Stimulated activated CD4-positive, alpha-beta T cell treated with anti-CD3 and anti-CD28 coated beads, TNF-alpha, amount 100 ng/mL, for 1 hour (primary cell): ENCODE data around the gene SELPLG.
"Not testable (repeated sequence)": the region's sequence is repeated elsewhere in the genome, so short reads cannot be mapped to it uniquely, and the experiment has no call there.

Experiments
- DNase-seq, 3 donors: peaks; one replicate each; pipeline ENCODE4 v3.0.0-alpha.2; 2020; ENCODE audit warnings: low read depth in 3 of 3, low spot score in 1 of 3

SELPLG gene

DNA sequence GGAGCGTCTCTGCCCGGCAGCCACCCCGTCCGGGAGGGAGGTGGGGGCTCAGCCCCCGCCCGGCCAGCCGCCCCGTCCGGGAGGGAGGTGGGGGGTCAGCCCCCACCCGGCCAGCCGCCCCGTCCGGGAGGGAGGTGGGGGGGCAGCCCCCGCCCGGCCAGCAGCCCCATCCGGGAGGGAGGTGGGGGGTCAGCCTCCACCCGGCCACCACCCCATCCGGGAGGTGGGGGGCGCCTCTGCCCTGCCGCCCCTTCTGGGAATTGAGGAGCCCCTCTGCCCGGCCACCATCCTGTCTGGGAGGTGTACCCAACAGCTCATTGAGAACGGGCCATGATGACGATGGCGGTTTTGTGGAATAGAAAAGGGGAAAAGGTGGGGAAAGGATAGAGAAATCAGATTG, 22.6 kb upstream of the SELPLG start:
- not testable (repeated sequence) for DNase-seq

DNA sequence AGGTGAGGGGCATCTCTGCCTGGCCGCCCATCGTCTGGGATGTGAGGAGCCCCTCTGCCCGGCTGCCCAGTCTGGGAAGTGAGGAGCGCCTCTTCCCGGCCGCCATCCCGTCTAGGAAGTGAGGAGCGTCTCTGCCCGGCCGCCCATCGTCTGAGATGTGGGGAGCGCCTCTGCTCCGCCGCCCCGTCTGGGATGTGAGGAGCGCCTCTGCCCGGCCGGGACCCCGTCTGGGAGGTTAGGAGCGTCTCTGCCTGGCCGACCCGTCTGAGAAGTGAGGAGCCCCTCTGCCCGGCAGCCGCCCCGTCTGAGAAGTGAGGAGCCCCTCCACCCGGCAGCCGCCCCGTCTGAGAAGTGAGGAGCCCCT, 22.1 kb upstream of the SELPLG start:
- DNase-seq: not testable (repeated sequence)

DNA sequence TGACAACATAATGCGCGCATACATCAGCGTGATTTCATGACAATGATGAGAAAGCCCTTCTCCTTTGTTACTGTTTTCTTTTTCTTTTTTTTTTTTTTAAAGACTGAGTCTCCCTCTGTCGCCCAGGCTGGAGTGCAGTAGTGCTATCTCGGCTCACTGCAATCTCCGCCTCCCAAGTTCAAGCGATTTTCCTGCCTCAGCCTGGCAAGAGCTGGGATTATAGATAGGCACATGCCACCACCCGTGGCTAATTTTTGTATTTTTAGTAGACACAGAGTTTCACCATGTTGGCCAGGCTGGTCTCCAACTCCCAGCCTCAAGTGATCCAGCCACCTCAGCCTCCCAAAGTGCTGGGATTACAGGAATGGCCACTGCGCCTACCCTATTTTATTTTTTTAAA, 20.9 kb upstream of the SELPLG start:
- DNase-seq: not testable (repeated sequence)

DNA sequence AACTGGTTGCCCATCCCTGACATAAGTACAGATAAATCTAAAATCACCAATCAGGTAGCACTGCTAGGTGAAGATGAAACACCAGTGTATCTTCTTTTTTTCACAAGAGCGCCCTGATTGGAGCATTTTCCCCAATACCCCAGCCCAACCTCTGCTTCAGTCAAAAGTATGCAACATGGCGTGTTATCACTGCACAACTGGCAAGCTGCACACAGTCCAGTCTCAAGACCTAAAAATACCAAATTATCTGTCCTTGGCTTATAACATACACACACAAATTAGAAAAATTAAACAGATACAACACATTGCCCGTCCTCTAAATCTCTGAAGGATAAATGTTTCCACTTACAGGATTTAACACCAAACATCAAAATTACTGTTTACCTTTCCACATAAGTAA, 20.2 kb upstream of the SELPLG start:
- DNase-seq: no peak

DNA sequence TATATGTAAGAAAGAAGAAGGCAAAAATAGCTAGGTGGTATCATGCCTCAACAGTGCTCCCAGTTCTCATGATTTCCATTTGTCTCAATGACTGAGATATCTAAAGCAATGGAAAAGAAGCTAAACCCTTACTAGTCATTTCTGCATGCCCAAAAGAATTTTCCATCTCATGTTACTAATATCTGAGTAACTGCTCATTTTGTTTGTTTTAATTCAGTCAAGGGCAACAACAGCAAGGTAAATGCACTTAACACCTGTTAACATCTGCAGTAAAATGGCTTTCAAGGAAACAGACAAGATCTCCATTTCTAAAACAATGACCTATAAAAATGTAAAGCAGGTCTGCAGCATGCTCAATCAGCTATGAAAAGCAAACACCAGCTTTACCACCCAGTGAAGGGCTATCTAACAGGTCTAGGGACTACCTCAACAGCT, 19.4 kb upstream of the SELPLG start:
- no peak for DNase-seq

DNA sequence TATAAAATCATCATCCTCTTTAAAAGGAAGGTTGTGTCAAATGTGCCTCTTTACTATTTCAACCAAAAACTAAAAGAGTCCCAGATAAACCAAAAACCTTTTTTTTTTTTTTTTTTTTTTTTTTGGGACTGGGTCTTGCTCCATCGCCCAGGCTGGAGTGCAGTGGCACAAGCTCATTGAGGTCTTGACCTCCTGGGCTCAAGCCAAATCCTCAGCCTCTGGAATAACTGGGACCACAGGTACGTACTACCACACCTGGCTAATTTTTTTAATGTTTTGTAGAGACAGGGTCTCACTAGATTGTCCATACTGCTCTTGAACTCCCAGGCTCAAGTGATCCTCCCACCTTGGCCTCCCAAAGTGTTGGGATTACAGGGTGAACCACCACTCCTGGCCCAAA, 16.4 kb upstream of the SELPLG start:
- no peak for DNase-seq

DNA sequence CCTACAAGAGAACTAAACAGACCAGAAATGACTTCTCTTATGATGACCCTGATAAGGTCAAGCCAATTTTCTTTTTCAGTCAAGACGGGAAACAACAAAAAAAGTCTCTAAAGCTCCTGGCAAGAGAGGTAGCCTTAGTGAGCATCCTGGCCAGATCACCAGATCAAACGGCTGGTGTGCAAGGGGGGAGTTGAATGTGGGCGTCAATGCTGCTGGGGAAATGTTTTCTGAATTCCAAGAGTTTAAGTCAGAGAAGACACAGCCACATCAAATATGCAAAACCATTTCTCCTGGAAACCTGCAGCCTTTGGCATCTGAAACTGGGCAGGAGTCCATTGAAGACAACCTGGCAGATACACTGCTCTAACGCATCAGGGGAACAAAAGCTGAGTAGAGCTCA, 16.0 kb upstream of the SELPLG start:
- DNase-seq: no peak

DNA sequence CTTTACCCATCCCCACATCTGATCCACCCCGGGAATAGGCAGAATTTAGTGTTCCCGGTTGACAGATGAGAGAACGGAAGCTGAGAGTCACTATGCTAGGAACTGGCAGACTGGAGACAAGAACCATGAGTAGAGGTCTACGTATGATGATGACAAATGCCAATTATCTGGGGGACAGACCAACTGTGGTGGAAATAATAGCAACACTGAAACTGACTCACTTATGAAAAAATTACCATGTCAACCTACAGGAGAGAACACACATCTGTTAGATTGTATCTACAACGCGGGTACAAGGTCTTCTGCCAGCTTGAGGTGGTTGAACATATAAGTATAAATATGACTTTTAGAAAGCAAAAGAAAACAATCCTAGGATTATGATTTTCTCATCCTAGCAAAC, 15.4 kb upstream of the SELPLG start:
- DNase-seq: no peak

DNA sequence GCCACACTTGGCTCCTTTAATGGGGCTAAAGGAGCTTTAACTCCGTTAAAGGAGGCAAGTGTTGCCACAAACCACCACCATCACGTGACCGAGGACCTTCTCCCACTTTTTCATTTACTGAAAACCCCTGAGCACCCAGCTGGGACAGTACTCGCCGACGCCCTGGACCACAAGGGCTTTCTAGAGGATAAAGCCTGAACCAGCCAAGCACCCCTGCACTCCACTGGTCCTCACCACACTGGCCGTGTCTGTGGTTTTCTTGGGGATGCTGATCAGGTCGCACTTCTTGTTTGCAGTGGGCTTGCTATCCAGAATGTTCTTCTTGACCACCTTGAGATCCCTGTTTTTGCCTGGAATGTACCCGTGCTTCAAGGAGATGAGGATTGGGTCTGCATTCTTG, 14.7 kb upstream of the SELPLG start:
- DNase-seq: no peak

DNA sequence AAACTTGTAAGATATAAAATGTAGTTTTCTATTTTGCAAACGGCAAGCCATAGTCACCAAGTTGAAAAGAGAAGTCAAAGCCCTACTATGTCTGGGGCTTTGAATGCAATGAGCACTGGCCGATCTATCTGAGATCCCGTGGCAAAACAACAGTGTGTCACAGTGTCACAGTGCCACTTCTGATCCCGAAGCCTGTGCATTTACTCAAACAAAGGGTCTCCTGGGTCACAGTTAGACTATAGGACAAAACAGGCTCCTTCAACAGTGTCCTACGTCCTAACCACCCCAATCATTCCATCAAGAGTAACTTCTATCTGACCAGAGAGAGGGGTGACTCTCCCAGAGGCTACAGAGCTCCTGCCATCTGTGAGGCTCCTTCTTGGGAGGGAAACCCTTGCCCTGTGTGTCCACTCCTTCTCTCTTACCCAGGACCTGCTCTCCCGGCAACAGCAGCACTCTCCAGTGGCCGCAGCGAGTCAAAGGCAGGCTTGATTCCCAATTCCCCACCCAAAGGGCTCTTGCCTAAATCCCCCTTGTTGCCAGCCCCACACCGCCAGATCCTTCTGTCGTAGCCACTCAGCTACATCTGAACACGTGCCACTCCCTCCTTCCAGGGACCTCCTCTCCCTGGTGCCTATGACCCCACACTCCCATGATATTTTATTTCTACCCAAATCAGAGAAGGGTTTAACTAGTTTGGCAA, 14.0 kb upstream of the SELPLG start:
- no peak for DNase-seq

DNA sequence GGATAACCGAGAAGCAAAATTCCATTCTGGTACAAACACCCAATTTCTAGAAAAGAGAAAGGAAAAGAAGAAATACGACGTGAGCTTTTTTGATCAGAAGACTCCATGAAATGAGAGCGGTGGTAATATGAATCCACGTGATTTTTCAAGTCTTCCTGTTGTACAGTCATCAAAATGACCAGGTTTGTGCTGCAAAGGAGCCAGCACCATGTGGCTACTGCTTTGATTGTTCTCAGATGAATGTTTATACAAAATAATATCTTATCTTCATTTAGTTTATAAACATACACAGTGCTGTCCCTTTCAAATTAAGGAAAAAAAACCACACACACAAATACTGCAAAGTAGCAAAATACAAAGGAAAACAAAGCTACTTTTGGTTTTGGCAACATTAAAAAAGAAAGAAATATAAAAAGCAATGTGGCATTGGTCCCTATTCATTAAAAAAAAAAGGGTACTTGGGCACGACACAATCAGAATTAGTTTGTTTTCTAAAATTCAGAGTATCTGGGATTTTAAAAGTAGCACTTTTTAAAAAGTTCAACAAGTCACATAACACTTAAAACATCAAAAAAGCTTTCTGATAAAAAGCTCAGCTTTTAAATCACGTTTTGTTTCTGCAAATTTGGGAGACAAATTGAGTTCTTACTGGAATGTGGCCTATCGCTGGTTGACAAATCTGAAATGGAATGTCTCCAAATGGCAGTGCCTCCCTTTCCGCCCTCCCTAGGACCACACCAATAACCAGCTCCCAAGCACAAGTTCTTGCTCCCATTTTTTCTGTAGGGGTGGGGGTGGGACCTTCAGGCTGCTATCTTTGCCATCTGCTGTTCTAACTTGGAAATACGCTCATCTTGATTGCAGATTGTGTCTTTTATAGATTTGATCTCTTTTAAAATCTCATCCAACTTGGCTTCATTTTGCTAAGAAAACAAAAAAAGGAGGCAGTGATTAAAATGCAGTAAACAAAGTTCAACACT, 13.2 kb upstream of the SELPLG start:
- no peak for DNase-seq

DNA sequence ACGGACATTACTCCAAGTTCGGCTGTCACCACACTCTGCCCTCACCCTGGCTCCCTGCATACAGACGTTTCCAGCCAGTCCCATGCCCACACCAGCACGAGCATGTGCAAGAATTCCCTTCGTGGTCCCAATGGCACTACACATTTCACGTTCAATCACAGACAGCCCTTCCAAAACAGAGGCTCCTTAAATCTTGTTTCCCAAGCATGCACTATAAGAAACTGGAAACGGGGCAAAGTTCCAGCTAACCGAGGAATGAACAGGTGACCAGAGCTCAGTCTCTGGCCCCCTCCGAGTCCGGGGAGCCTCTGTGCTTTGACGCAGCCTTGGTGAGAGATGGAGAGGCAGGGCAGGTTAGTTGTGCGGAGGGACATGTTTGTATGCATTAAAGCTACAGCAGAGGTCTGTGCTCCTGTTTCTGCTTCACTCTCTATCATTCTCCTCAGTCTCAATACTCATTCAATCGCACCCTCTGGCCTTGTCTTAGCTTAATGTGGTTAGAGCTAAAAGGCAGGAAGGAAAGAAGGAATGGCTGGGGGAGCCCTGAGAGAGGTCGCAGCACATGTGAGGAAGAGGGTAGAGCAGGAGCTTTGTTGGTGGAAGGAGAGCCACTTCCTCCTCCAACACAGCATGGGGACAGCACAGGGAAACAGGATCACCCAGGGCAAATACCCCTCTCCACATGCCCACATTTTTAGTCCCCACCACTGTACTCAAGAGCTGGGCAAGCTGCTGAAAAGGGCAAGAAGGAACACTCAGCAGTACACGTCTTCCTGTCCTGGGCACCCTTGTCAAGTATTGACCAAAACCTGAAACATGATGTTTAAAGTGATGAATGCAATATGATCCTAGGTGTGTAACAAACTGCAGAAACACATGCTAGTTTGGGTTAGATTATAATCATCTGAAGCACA, 12.2 kb upstream of the SELPLG start:
- no peak for DNase-seq

DNA sequence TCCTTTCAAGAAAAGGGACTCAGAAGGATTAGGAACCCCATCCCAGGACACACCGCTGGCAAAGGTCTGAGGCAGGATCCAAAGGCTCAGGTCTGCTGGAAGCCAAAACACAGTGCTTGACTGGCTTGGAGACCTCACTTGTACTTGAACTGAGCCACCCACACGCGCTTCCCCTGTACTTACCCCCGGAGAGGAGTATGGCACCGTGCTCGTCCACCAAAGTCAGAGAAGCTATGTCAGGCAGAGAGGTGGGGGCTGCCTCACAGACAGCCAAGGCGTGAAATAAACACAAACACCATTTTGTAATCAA, 11.1 kb upstream of the SELPLG start:
- no peak for DNase-seq

DNA sequence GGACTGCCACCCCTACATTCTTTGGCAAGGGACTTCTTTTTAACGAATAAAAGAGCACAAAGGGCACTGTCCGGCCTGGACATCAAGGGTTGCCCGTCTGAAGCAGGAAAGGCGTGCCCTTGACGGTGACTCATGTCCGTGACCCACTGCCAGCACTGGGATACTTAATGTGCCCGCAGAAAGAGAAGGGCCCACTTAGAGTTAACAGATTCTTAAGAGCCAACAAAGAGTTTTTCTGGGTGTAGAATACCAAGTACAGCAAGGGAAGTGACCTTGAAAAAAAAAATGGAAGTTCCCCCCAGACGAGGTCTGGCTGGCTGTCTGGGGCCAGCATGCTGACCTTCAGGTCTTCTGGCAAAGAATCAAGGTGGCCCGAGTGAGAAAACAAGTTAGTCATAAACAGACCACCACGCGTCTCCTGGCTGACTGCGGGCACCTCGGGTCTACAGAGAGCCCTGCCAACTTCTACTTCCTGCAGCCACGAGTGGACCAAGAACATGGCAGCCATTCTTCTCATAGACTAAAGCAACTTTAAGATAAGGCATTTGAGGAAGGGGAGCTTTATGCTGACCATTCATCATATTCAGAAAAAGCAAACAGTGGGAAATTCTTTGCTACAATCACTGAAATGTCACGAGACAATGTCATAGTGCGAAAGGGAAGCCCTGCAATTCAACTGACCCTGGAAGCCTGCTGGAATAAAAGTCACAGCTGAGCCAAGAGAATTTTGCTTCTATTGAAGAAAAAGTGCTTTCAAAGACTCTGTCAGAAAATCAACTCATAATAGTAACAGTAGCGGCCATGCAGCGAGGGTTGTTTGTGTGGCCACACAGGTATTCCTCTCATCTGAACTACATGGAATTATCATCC, 10.5 kb upstream of the SELPLG start:
- no peak for DNase-seq

DNA sequence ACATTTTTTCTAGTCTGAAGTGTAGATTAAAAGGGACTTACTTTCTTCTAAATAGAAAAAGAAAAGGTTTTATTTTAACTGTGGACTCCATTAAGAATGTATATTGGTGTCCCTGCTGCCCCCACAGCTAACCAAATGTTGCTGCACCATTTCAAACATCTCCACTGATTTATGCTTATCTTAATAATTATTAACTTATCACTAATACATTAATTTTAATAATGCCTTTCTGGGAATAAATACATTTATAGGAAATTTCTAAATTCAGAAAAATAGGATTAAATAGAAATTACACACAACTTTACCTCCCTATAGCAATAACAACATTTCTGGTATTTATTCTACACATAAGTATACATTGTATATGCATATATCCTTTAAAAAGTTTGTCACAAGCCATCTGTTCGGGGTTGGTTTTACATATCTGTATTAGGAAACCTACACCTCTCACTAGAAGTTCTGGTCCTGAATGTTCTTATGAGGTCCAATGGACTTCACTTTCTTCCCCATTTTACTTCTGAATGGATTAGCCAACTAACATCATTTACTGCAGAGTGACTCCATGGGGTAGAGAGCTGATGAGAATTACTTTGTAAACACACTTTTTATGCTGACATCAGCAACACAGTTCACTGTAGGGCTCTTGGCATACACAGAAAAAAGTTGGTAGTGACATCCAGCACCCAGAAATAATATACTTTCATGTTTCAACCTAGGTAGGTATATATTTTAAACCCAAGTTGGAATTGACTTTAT, 9.4 kb upstream of the SELPLG start:
- no peak for DNase-seq

DNA sequence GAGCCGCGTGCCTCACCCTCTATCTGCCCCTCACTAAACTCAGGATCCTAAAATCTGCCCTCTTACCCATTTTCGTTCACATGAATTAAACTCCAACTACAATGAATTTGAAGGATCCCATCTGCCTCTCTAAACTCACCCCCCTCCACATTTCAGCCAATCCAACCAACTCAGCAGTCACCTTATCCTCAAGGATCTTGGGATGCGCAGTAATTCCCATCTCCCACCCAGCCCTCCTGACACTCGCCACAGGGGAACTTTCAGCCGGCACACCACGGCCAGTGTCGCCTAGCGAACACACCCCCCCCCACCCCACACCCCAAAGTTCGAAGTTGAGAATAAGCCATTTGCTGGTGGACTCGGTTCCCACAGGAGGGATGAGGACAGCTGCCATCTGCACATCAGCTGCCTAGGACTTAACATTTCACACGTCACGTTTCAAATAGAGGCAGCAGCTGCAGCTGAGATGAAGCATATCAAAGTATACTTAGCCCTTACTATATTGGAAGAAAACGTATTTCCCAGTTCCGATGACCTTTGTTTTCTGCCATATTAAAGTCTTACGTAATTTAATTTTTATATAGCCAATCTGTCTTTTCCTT, 8.7 kb upstream of the SELPLG start:
- no peak for DNase-seq

DNA sequence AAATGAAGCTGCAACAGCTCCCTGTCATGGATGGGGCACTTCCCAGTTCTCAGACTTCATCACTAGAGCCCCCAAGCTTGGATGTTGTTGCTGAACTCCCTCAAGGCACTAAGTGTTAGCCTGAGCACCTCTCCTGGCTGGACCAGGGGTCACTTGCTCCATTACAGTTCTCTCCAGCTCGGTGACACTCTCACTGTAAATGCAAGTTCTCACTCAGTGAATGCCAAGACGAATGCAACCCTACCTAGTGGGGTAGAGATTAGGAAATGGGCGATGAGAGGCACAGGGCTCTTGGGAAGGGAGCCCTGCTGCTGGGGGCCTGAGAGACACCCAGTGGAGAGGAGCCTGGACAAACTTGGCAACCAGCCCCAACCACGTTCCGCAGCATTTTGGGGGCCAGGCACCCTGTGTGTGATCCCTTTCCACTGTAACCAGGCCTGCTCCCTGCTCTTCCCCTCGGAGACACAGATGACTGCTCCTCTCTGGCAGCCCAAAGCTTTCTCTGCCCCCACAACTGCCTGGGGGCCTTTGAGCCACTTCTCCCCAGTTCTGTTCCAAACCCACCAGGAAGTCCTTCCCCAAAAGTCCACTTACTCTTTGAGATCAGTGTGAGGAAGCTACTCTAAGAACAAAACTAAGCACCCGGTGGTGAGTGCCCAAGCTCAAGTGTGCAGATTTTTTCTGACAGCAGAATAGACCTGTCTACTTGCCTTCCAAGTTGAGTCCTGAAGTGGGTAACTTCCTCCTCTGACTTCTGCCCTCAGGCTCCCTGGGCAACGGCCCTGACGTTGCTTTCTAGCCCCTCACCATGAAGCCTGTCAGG, 8.0 kb upstream of the SELPLG start:
- DNase-seq: no peak

DNA sequence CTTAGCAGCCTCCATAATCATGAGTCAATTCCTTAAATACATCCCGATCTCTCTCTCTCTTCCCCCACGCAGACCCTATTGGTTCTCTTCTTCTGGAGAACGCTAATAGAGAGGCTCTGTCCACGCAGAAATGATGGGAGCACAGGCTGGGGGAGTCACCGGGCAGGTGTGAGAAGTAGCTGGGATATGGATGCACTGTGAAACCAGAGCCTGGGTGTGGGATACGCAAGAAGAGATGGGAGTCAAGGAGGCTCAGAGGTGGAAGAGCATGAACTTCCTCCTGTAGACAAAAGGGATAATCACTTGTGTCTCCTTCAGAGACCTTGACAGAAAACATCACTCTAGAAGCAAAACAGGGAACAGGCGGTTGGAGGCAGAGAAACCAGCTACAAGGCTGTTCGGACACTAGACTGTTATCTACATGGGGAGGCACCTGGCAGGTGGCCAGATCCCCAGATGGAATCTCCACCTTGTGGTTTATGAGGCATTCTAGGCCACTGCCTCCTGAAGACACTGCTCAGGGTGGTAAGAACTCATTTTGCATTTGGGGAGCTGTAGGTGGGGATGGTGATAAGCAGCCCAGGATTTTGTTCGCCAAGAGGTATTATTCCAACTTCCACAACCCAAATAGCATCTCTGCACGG, 7.2 kb upstream of the SELPLG start:
- DNase-seq: no peak
